WERI-Rb-1 (cell line): ENCODE results near the gene SPPL2C.

Source experiments
- DNase-seq: peaks from one replicate; pipeline ENCODE4 v3.0.0-alpha.2; 2020
- H3K27ac ChIP-seq: fragments of 250-450 bp; sonication (Bioruptor Pico); 2 replicates; pipeline ENCODE4 v1.5.1; 2020; ENCODE audit warnings: mild to moderate bottlenecking, moderate library complexity
- H3K27me3 ChIP-seq: fragments of 250-450 bp; sonication (Bioruptor Pico); 2 replicates; pipeline ENCODE4 v1.5.1; 2021; ENCODE audit warnings: mild to moderate bottlenecking, low read depth, moderate library complexity; ENCODE audit not compliant: insufficient read depth, severe bottlenecking
- H3K36me3 ChIP-seq: fragments of 250-450 bp; sonication (Bioruptor Pico); 2 replicates; pipeline ENCODE4 v1.5.1; 2020; ENCODE audit warnings: mild to moderate bottlenecking, moderate library complexity
- H3K4me3 ChIP-seq: 2 replicates; pipeline ENCODE4 v1.5.1; 2011; ENCODE audit warnings: low read depth, mild to moderate bottlenecking, control low read depth, low read length
- H3K9me3 ChIP-seq: fragments of 250-450 bp; sonication (Bioruptor Pico); 2 replicates; pipeline ENCODE4 v1.5.1; 2021; ENCODE audit warnings: mild to moderate bottlenecking, moderate library complexity; ENCODE audit not compliant: severe bottlenecking
- TF ChIP-seq, protein P1 (sequence below): IDR thresholded peaks from 2 replicates; pipeline ENCODE4 v1.5.1; 2011; ENCODE audit warnings: low read depth, mild to moderate bottlenecking, control low read depth, inconsistent platforms, low read length

Gene SPPL2C

DNA sequence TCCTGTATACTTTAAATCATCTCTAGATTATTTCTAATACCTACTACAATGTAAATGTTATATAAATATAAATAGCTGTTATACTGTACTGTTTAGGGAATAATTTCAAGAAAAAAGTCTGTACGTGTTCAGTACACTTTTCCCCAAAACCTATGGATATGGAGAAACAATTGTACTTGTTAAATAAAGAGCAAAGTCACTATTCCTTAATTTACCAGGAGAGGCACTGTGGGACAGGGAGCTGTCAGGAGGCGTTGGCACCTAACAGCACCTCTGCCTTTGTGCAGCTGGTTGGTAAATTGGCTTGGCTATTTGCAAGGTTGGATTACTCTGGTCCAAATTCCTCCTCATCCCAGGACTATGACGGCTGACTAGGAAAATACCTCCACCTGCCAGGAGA lies 32.6 kb upstream of the SPPL2C start:
- TF ChIP-seq, protein P1, sequence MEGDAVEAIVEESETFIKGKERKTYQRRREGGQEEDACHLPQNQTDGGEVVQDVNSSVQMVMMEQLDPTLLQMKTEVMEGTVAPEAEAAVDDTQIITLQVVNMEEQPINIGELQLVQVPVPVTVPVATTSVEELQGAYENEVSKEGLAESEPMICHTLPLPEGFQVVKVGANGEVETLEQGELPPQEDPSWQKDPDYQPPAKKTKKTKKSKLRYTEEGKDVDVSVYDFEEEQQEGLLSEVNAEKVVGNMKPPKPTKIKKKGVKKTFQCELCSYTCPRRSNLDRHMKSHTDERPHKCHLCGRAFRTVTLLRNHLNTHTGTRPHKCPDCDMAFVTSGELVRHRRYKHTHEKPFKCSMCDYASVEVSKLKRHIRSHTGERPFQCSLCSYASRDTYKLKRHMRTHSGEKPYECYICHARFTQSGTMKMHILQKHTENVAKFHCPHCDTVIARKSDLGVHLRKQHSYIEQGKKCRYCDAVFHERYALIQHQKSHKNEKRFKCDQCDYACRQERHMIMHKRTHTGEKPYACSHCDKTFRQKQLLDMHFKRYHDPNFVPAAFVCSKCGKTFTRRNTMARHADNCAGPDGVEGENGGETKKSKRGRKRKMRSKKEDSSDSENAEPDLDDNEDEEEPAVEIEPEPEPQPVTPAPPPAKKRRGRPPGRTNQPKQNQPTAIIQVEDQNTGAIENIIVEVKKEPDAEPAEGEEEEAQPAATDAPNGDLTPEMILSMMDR, result peak; percentile 46
- DNase-seq, result no peak
- no peaks in the 10 kb centered on the region for H3K27me3 ChIP-seq

DNA sequence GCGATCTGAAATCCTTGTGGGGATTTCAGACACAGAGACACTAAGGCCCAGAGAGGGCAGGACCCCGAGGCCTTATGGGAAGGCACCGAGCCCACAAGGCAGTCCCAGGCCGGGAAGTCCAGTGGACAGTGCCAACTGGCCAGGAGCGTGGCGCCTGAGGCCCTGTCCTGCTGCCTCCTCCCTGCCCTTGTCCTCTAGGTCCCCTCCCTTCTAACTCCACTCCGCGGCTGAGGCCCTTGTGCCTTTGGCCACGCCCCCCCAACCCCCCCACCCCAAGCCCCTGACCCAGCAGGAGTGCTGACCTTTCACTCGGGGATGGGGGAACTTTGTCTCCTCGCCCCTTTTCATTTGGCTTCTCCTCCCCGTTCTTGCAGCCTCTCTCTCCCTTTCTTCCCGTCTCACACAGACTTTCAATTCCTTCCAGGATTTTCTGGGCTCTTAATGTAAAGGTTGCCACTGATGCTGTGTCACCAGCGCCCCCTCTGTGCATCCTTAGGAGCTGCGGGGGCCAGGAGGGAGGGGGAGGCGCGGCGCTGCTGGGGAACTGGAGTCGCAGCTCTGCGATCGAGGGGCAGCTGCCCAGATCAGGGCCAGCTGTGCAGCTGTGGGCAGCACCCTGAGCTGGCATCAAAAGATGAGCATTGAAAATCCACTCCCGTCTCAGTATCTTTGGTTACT lies 31.5 kb upstream of the SPPL2C start:
- Histone ChIP-seq H3K27ac (no peak overlapping the region), H3K36me3 (no peaks in the 10 kb centered on the region), H3K4me3 (no peak overlapping the region; the same call in 1 of the 2 replicates), H3K9me3 (peaks cover 3% of the 10 kb centered on the region), H3K27me3 (no peaks in the 10 kb centered on the region)
- DNase-seq, result peak; percentile 80
- TF ChIP-seq, protein P1, result peak; percentile 78

More for the DNA sequence above, 32.6 kb upstream of the SPPL2C start:
- Histone ChIP-seq H3K4me3 (no peak overlapping the region), H3K36me3 (no peaks in the 10 kb centered on the region), H3K9me3 (peaks cover 3% of the 10 kb centered on the region), H3K27ac (no peak overlapping the region)

DNA sequence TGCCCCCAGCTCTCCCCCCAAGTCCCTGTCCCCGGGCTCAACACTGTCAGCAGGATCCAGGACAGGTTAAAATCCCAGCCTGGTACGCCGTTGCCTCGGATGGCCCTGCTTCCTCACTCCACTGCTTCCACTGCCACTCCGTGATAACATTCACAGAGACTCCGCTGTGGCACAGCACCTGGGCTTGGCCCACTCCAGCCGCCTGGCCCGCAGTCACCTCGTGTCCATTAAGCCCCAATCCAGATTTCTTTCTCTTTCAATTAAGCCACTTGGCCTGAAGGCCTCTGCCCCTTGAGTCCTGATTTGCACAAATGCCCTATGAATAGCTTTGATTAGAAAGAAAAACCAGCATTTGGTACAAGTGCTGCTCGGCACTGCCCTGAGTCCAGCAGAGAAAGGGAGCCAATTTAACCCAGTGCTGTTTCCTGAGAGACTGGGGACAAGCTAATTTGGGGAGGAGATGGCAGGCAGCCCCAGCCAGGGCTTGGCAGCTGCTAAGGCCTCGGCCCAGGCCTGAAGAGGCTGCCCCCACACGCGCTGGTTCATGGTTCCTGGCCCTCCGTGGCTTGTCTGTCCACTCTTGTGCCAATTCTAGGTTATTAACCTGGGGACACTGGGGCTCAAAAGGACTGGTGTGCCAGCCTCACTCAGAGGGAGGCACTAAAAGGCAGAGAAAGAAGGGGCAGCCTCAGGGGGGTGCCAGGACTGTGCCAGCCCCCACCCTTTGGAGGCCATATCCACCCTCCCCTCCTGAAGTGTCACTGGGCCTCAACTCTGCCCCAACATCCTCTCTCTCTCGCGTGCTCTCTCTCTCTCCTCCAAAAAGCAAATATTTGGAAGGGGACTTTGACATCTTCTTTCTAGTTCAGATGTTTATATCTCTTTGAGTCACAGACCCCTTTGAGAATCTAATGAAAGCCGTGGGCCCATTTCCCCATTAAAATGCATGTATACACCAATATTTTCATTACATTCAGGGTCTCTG lies 29.8 kb upstream of the SPPL2C start:
- DNase-seq, result peak; percentile 40
- H3K27me3 ChIP-seq, result no peaks in the 10 kb centered on the region
- H3K27ac ChIP-seq, result no peak overlapping the region
- peaks cover 3% of the 10 kb centered on the region for H3K9me3 ChIP-seq
- H3K36me3 ChIP-seq, result no peaks in the 10 kb centered on the region
- H3K4me3 ChIP-seq, result no peak overlapping the region
- TF ChIP-seq, protein P1, result no peak

DNA sequence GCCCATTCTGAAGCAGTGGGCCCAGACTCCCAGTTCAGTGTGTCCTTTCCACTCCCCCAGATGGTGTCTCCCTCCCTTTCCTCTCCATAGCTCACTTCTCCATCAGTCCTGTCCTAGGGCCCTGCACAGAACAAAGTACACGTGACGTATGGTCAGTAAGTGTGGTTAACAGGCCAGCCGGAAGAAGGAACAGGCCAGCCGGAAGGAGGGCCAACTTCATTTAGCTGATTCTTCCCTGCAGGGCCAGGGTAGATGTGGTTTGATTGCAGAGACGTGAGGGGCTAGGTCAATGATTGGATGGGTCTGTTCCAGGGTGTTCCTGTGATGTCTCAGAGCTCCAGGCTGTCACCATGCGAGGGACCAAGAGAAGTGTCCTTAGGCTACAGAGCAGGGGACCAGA lies 28.9 kb upstream of the SPPL2C start:
- Histone ChIP-seq H3K27me3 (no peaks in the 10 kb centered on the region), H3K36me3 (no peaks in the 10 kb centered on the region), H3K9me3 (peaks cover 3% of the 10 kb centered on the region), H3K27ac (no peak overlapping the region), H3K4me3 (no peak overlapping the region)
- no peak for DNase-seq
- TF ChIP-seq, protein P1, result no peak

DNA sequence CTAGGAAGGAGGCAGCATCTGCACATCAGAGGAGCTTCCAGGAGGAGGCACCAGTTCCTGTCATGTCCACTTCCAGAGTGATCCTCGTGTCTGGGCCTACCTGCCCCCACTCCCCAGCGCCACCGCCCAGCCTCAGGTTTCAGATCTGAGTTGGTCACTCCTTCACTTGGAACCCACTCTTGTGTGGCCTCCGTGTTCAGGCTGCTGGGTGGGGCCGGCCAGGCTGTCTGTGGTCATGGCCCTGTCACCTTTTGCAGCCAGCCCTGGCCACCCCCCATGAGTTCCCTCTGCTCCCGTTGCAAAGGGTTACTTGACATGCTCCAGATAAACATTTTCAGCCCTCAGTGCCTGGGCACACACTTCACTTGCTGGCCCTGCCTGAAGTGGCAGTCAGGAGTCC lies 26.6 kb upstream of the SPPL2C start:
- Histone ChIP-seq H3K9me3 (no peaks in the 10 kb centered on the region), H3K27me3 (no peaks in the 10 kb centered on the region), H3K4me3 (no peak overlapping the region), H3K36me3 (no peaks in the 10 kb centered on the region), H3K27ac (no peak overlapping the region)
- TF ChIP-seq, protein P1, result 0 out of 2 replicates have a peak, but pooled peaks have one; percentile 28
- DNase-seq, result no peak
